Left renal cortex interstitium (tissue), 4 donors: ENCODE data around the gene APP. TPM values are rescaled to one million over a fixed set of nuclear protein-coding genes. Genes with fewer than 3 reads are reported as not detected.
A peak's percentile ranks its signal among the peaks of the same experiment; 100 is the strongest.
"Not testable (repeated sequence)": the region's sequence is repeated elsewhere in the genome, so short reads cannot be mapped to it uniquely, and the experiment has no call there.

ENCODE experiments used
- DNase-seq, 4 donors: peaks; one replicate each; pipeline ENCODE4 v3.0.0-alpha.2; 2013; ENCODE audit warnings: low read depth in 4 of 4, low spot score in 2 of 4, missing footprints in 1 of 4
- polyA plus RNA-seq, 4 donors: library from polyadenylated mRNA; unstranded; fragments of 120-200 nt; gene quantifications; one replicate each; pipeline ENCODE4 v1.2.1, GENCODE V29; 2013; ENCODE audit not compliant: insufficient read length in 4 of 4

The APP gene
- polyA plus RNA-seq, 4 donors: 778 to 959 (median 848) TPM

- no peak for DNase-seq
Observed at GRCh38 chr21:26028183-26028582, 142.4 kb downstream of the APP start.

GRCh38 chr21:26027696-26028095 is 142.9 kb downstream of the APP start:
- DNase-seq: no peak

- peak in 2 of 4 donors; percentile 38 to 45 for DNase-seq
Observed at GRCh38 chr21:26025536-26026512, 144.7 kb downstream of the APP start.

- not testable (repeated sequence) for DNase-seq
Observed at GRCh38 chr21:26023406-26023805, 147.2 kb downstream of the APP start.

- not testable (repeated sequence) for DNase-seq
Observed at GRCh38 chr21:26022598-26023337, 147.8 kb downstream of the APP start.

GRCh38 chr21:26020510-26020909 is 150.1 kb downstream of the APP start:
- no peak for DNase-seq

GRCh38 chr21:26020081-26020480 is 150.5 kb downstream of the APP start:
- no peak for DNase-seq

GRCh38 chr21:26019236-26019635 is 151.3 kb downstream of the APP start:
- no peak for DNase-seq

GRCh38 chr21:26013970-26014369 is 156.6 kb downstream of the APP start:
- no peak for DNase-seq

- not testable (repeated sequence) for DNase-seq
Observed at GRCh38 chr21:26012482-26012881, 158.1 kb downstream of the APP start.

GRCh38 chr21:26011292-26011940 is 159.2 kb downstream of the APP start:
- no peak for DNase-seq

- DNase-seq: no peak
Observed at GRCh38 chr21:26007951-26008498, 162.5 kb downstream of the APP start.

GRCh38 chr21:26005464-26005863 is 165.1 kb downstream of the APP start:
- DNase-seq: no peak

GRCh38 chr21:26003404-26003803 is 167.2 kb downstream of the APP start:
- DNase-seq: no peak

- no peak for DNase-seq
Observed at GRCh38 chr21:26001356-26001755, 169.2 kb downstream of the APP start.

GRCh38 chr21:25999921-26000582 is 170.5 kb downstream of the APP start:
- DNase-seq: peak in 1 of 4 donors; percentile 17

GRCh38 chr21:25997788-25998611 is 172.6 kb downstream of the APP start:
- DNase-seq: peak in 1 of 4 donors; percentile 20

- DNase-seq: no peak
Observed at GRCh38 chr21:25995278-25995677, 175.3 kb downstream of the APP start.

GRCh38 chr21:25994758-25995163 is 175.8 kb downstream of the APP start:
- no peak for DNase-seq
